K562 (cell line): ENCODE data around the gene LRRK1. TPM values are rescaled to one million over a fixed set of nuclear protein-coding genes. Genes with fewer than 3 reads are reported as not detected.

ENCODE experiments used
- ATAC-seq: fragments of 200-7000 bp; cut with Tn5 transposase; 3 replicates; pipeline ENCODE4 v1.9.1; 2020; ENCODE audit warnings: moderate library complexity
- BruUV-seq: library from RNA; stranded (reverse); fragments of 400-500 nt; replicated peaks from 2 replicates; lab custom pipeline; 2021; lab: Mats Ljungman, UMichigan
- CTCF ChIA-PET: fragments of 300-600 bp; formaldehyde crosslinking; extraction: SDS; loops from one replicate; lab custom pipeline; 2021; ENCODE audit warnings: low intra/inter-chr PET ratio; lab: Yijun Ruan, JAX
- POLR2A ChIA-PET: fragments of 300-600, 350-650 bp; sonication (Branson Sonifier 250); formaldehyde crosslinking; extraction: SDS; loops from one replicate; lab custom pipeline; 2021; ENCODE audit warnings: antibody characterized with exemption, inconsistent platforms; lab: Yijun Ruan, JAX
- DNase-seq, 4 experiments: peaks; one replicate each; pipeline versions ENCODE4 v3.0.0 to v3.0.0-alpha.2; 2011 to 2018; ENCODE audit warnings: low spot score in 3 of 4, mixed read lengths in 3 of 4; ENCODE audit errors: extremely low read depth in 1 of 4
- FAIRE-seq: peaks from 2 replicates; lab custom pipeline; 2011; peaks lifted over from hg19 to GRCh38; lab: Jason Lieb, UNC
- H2AFZ ChIP-seq: 2 replicates; pipeline ENCODE4 v1.6.0; 2011; ENCODE audit warnings: low read depth, low read length, control low read depth, inconsistent platforms
- H3K27ac ChIP-seq: fragments of 200-600 bp; 3 replicates; pipeline ENCODE4 v1.8.0; 2011; ENCODE audit warnings: low read depth, mild to moderate bottlenecking, control low read depth, inconsistent platforms, low read length, moderate library complexity, mixed read lengths; ENCODE audit errors: extremely low read depth
- H3K27me3 ChIP-seq, 2 experiments: fragments of 300-600 bp in 1 of 2; 2 replicates in 1 of 2; 3 replicates in 1 of 2; pipeline versions ENCODE4 v1.6.0 to v1.8.0; 2011; ENCODE audit warnings: inconsistent platforms in 2 of 2, low read length in 2 of 2, mild to moderate bottlenecking in 1 of 2, mixed read lengths in 1 of 2, moderate library complexity in 1 of 2; ENCODE audit not compliant: control insufficient read depth in 2 of 2, insufficient read depth in 2 of 2
- H3K36me3 ChIP-seq: fragments of 300-600 bp; 3 replicates; pipeline ENCODE4 v1.8.0; 2011; ENCODE audit warnings: mild to moderate bottlenecking, low read length, inconsistent platforms; ENCODE audit not compliant: control insufficient read depth, insufficient read depth
- H3K4me1 ChIP-seq, 2 experiments: fragments of 200-600 bp in 1 of 2; replicated peaks in 1 of 2; 2 replicates in 1 of 2; 3 replicates in 1 of 2; pipeline versions ENCODE4 v1.5.1 to v1.8.0; 2011; ENCODE audit warnings: inconsistent platforms in 2 of 2, low read length in 2 of 2, mild to moderate bottlenecking in 1 of 2, mixed read lengths in 1 of 2, moderate library complexity in 1 of 2; ENCODE audit not compliant: control insufficient read depth in 2 of 2, insufficient read depth in 2 of 2
- H3K4me2 ChIP-seq: 2 replicates; pipeline ENCODE4 v1.6.1; 2011; ENCODE audit warnings: low read length, control low read depth, inconsistent platforms, mixed read lengths; ENCODE audit not compliant: insufficient read depth
- H3K4me3 ChIP-seq: fragments of 200-600 bp; sonication (generic), shearing (Covaris generic); 2 replicates; pipeline ENCODE4 v1.5.1; 2016; ENCODE audit warnings: control low read depth, inconsistent platforms
- H3K79me2 ChIP-seq: fragments of 200-600 bp; 3 replicates; pipeline ENCODE4 v1.8.0; 2011; ENCODE audit warnings: low read length, inconsistent platforms; ENCODE audit not compliant: control insufficient read depth, insufficient read depth
- H3K9ac ChIP-seq, 2 experiments: 2 replicates each; pipeline versions ENCODE4 v1.6.0 to v1.6.1; 2011; ENCODE audit warnings: low read depth in 2 of 2, low read length in 2 of 2, control low read depth in 1 of 2, inconsistent platforms in 1 of 2, mild to moderate bottlenecking in 1 of 2, mixed read lengths in 1 of 2; ENCODE audit not compliant: insufficient read depth in 1 of 2
- H3K9me1 ChIP-seq: one replicate; pipeline ENCODE4 v1.6.0; 2011; ENCODE audit warnings: inconsistent platforms, mild to moderate bottlenecking, low read length, moderate library complexity; ENCODE audit not compliant: control insufficient read depth, insufficient read depth
- H3K9me3 ChIP-seq: replicated peaks from 2 replicates; pipeline ENCODE4 v1.5.1; 2011; ENCODE audit warnings: low read depth, low read length, inconsistent platforms; ENCODE audit not compliant: control insufficient read depth, insufficient read depth
- H4K20me1 ChIP-seq: replicated peaks from 2 replicates; pipeline ENCODE4 v1.6.1; 2011; ENCODE audit warnings: low read length, inconsistent platforms, mixed read lengths; ENCODE audit not compliant: control insufficient read depth, insufficient read depth
- CBFB ChIP-seq: sonication (generic); formaldehyde crosslinking; IDR thresholded peaks from 2 replicates; pipeline ENCODE4 v1.4.0; 2020; ENCODE audit warnings: mild to moderate bottlenecking, missing genetic modification reagents
- HNRNPUL1 ChIP-seq: fragments of 200-400 bp; formaldehyde crosslinking; IDR thresholded peaks from 2 replicates; pipeline ENCODE4 v1.6.1; 2017; ENCODE audit warnings: low read length
- MXI1 ChIP-seq: IDR thresholded peaks from 2 replicates; pipeline ENCODE4 v1.6.1; 2011; ENCODE audit warnings: low read depth, mild to moderate bottlenecking, improper control_type of control experiment, low read length
- SOX6 ChIP-seq: fragments of 450-650 bp; IDR thresholded peaks from 2 replicates; pipeline ENCODE4 v1.6.1; 2014; ENCODE audit warnings: mild to moderate bottlenecking
- ZNF175 ChIP-seq: fragments of 200-800 bp; sonication (Bioruptor generic); IDR thresholded peaks from 2 replicates; pipeline ENCODE4 v1.6.1; 2016; ENCODE audit warnings: low read depth, mild to moderate bottlenecking, missing genetic modification characterization, missing compliant biosample characterization
- WGBS: fragments of 100-300 bp; shearing (Covaris generic); methylation state at CpG from one replicate; pipeline ENCODE4 v1.1.6; 2016; ENCODE audit warnings: low coverage, mixed read lengths; ENCODE audit not compliant: insufficient coverage; ENCODE audit errors: missing lambda C conversion rate; 5-methylcytosine and 5-hydroxymethylcytosine counted together
- in situ Hi-C: fragments of 300-500 bp; cut with MboI; formaldehyde crosslinking; loops from 4 replicates; pipeline ENCODE4 v1.15.0; 2018; ENCODE audit warnings: inconsistent platforms, mixed read lengths
- intact Hi-C: fragments of 100-400 bp; cut with micrococcal nuclease; formaldehyde crosslinking; loops from 2 replicates; pipeline ENCODE4 v1.14.2; 2022
- polyA plus RNA-seq, 8 experiments: library from polyadenylated mRNA; depleted of rRNA in 4 of 8; stranded (reverse) in 5 of 8; unstranded in 3 of 8; fragments of >200 nt; fragmentation: Nextera tagmentation in 2 of 8; fragmentation: Illumina TruSeq in 1 of 8; extraction: Ambion mirVana in 2 of 8; extraction: Trizol in 1 of 8; gene quantifications; 2 replicates each; pipeline versions ENCODE4 v1.2.1 to v1.2.3, GENCODE V29; 2011 to 2014; ENCODE audit warnings: inconsistent platforms in 1 of 8, missing spikeins in 1 of 8
- total RNA-seq, 7 experiments: library from RNA; depleted of rRNA in 6 of 7; stranded (reverse); fragments of >200 nt in 6 of 7; fragmentation: Illumina TruSeq in 2 of 7; extraction: Trizol in 2 of 7; gene quantifications; 2 replicates each; pipeline versions ENCODE4 v1.2.1 to v1.2.3, GENCODE V29; 2011 to 2021; ENCODE audit warnings: low replicate concordance in 1 of 7
- TF ChIP-seq, protein P1 (sequence below): fragments of 450-650 bp; IDR thresholded peaks from 2 replicates; pipeline ENCODE4 v1.6.1; 2014; ENCODE audit warnings: low read depth, mild to moderate bottlenecking, moderate library complexity, borderline replicate concordance
- TF ChIP-seq, protein P2 (sequence below): fragments of 450-650 bp; IDR thresholded peaks from 2 replicates; pipeline ENCODE4 v1.6.1; 2016; ENCODE audit warnings: low read depth
- TF ChIP-seq, protein P3 (sequence below): fragments of 450-650 bp; IDR thresholded peaks from 2 replicates; pipeline ENCODE4 v1.6.1; 2016; ENCODE audit warnings: low read depth, mild to moderate bottlenecking, moderate library complexity

The LRRK1 gene
- total and polyA plus RNA-seq, 9 of the 15 experiments (the other 6 are each of a cell fraction or from before 2014, with no cell fraction given): 0.01 to 1.5 (median 0.11) TPM

DNA sequence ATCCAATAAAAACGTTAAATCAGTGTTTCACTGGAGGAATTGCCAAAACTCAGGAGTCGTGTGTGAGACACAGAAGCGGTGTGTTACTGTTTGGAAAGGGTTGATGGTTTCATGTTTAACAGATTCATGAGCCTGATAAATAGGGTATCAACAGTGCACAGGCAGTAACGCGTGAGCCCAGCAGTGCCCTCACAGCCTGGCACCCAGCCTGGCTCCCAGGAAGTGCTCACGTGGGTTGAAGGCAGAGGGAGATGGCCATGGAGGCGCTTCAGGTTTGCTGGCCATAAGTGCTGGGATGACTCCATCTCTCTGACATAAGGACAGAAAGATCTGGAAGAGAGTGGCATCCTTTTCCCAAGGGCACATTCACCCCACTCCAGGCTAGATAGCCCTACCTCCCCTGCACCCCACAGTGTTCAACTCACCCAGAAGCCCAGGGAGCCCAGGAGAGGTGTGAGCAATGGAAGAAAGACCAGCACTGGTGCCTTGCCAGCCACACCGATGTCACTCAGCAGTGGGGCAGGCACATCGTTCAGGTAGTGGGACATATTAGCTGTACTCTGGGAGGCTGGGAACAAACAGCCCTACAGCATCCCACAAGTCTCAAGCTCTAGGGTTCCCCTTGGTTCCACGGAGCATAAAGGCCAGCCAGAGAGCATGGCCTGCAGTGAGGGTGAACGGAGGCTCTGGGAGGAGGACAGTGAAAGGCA lies 164.3 kb downstream of the LRRK1 start (continued):
- TF ChIP-seq, protein P1, sequence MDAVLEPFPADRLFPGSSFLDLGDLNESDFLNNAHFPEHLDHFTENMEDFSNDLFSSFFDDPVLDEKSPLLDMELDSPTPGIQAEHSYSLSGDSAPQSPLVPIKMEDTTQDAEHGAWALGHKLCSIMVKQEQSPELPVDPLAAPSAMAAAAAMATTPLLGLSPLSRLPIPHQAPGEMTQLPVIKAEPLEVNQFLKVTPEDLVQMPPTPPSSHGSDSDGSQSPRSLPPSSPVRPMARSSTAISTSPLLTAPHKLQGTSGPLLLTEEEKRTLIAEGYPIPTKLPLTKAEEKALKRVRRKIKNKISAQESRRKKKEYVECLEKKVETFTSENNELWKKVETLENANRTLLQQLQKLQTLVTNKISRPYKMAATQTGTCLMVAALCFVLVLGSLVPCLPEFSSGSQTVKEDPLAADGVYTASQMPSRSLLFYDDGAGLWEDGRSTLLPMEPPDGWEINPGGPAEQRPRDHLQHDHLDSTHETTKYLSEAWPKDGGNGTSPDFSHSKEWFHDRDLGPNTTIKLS: no peak

- POLR2A ChIA-PET: interaction anchor here (0.6 kb wide), 1 partner anchor 171 kb away, joined by 3 read pairs; no protein-coding TSS in a partner anchor
- WGBS: 45% methylated on average over 8 of the region's 10 CpGs
- Histone ChIP-seq H3K27ac (no peak overlapping the region), H3K27me3 (peaks cover 10 to 30% of the 10 kb centered on the region in 2 experiments; a peak in 3 of 5 replicates), H3K9me1 (no peaks in the 10 kb centered on the region), H3K4me1 (peaks cover 11 to 45% of the 10 kb centered on the region in 2 experiments; a peak in 4 of 5 replicates), H3K9ac (no peak overlapping the region), H3K4me3 (no peak overlapping the region), H3K36me3 (no peaks in the 10 kb centered on the region), H4K20me1 (no peaks in the 10 kb centered on the region), H2AFZ (no peak overlapping the region), H3K4me2 (no peak overlapping the region), H3K79me2 (peaks cover 8% of the 10 kb centered on the region; the same call in 1 of the 3 replicates)
- CTCF ChIA-PET: no interaction called here
- no TSS peak for BruUV-seq
- DNase-seq (no peak), FAIRE-seq (no peak)
- no peak for TF ChIP-seq SOX6
- TF ChIP-seq MXI1: no peak
- TF ChIP-seq ZNF175 (CRISPR knock-in tag): no peak
- TF ChIP-seq, protein P2, sequence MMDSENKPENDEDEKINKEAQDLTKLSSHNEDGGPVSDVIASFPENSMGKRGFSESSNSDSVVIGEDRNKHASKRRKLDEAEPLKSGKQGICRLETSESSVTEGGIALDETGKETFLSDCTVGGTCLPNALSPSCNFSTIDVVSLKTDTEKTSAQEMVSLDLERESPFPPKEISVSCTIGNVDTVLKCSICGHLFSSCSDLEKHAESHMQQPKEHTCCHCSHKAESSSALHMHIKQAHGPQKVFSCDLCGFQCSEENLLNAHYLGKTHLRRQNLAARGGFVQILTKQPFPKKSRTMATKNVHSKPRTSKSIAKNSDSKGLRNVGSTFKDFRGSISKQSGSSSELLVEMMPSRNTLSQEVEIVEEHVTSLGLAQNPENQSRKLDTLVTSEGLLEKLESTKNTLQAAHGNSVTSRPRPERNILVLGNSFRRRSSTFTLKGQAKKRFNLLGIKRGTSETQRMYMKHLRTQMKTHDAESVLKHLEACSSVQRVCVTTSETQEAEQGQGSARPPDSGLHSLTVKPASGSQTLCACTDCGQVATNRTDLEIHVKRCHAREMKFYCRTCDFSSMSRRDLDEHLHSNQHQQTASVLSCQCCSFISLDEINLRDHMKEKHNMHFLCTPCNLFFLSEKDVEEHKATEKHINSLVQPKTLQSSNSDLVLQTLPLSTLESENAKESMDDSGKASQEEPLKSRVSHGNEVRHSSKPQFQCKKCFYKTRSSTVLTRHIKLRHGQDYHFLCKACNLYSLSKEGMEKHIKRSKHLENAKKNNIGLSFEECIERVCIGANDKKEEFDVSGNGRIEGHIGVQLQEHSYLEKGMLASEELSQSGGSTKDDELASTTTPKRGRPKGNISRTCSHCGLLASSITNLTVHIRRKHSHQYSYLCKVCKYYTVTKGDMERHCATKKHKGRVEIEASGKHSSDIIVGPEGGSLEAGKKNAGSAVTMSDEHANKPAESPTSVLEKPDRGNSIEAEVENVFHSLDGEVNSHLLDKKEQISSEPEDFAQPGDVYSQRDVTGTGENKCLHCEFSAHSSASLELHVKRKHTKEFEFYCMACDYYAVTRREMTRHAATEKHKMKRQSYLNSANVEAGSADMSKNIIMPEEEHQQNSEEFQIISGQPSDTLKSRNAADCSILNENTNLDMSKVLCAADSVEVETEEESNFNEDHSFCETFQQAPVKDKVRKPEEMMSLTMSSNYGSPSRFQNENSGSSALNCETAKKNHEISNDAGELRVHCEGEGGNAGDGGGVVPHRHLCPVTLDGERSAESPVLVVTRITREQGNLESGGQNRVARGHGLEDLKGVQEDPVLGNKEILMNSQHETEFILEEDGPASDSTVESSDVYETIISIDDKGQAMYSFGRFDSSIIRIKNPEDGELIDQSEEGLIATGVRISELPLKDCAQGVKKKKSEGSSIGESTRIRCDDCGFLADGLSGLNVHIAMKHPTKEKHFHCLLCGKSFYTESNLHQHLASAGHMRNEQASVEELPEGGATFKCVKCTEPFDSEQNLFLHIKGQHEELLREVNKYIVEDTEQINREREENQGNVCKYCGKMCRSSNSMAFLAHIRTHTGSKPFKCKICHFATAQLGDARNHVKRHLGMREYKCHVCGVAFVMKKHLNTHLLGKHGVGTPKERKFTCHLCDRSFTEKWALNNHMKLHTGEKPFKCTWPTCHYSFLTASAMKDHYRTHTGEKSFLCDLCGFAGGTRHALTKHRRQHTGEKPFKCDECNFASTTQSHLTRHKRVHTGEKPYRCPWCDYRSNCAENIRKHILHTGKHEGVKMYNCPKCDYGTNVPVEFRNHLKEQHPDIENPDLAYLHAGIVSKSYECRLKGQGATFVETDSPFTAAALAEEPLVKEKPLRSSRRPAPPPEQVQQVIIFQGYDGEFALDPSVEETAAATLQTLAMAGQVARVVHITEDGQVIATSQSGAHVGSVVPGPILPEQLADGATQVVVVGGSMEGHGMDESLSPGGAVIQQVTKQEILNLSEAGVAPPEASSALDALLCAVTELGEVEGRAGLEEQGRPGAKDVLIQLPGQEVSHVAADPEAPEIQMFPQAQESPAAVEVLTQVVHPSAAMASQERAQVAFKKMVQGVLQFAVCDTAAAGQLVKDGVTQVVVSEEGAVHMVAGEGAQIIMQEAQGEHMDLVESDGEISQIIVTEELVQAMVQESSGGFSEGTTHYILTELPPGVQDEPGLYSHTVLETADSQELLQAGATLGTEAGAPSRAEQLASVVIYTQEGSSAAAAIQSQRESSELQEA: no peak
- no peak for TF ChIP-seq CBFB (CRISPR knock-in tag)
- TF ChIP-seq, protein P3, sequence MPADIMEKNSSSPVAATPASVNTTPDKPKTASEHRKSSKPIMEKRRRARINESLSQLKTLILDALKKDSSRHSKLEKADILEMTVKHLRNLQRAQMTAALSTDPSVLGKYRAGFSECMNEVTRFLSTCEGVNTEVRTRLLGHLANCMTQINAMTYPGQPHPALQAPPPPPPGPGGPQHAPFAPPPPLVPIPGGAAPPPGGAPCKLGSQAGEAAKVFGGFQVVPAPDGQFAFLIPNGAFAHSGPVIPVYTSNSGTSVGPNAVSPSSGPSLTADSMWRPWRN: no peak
- no peak for TF ChIP-seq HNRNPUL1
- TF ChIP-seq, all 486 proteins: peak for 0
- intact Hi-C loops: loop anchor here (5.0 kb wide), 2 partner anchors 62 to 68 kb away; no protein-coding TSS in a partner anchor
- ATAC-seq: no peak
- in situ Hi-C loops: loop anchor here (5.0 kb wide), 1 partner anchor 172 kb away; no protein-coding TSS in a partner anchor
- no peaks in the 10 kb centered on the region for H3K9me3 ChIP-seq
These were observed 165.6 kb downstream of the LRRK1 start for GRCh38 chr15:101084801-101085200.
